H1 (cell line): ENCODE data around the gene LUC7L3.

Experiments used
- BCL11A ChIP-seq, 2 experiments: IDR thresholded peaks; one replicate each; pipeline ENCODE4 v1.6.1; 2011; ENCODE audit warnings: low read depth in 2 of 2, low read length in 2 of 2, mild to moderate bottlenecking in 2 of 2
- CEBPB ChIP-seq: IDR thresholded peaks from 2 replicates; pipeline ENCODE4 v1.6.1; 2012; ENCODE audit warnings: low read depth, low read length
- EZH2 ChIP-seq: fragments of 200-600 bp; sonication (generic); IDR thresholded peaks from 2 replicates; pipeline ENCODE4 v1.7.1; 2012; ENCODE audit warnings: low read depth, mild to moderate bottlenecking, moderate library complexity, low read length, inconsistent platforms; ENCODE audit not compliant: severe bottlenecking
- JUN ChIP-seq: IDR thresholded peaks from 2 replicates; pipeline ENCODE4 v1.6.1; 2011; ENCODE audit warnings: low read depth, mild to moderate bottlenecking, improper control_type of control experiment, low read length
- POLR2A ChIP-seq, 2 experiments: IDR thresholded peaks; 1 replicate in 1 of 2; 2 replicates in 1 of 2; pipeline ENCODE4 v1.6.1; 2011; ENCODE audit warnings: low read depth in 2 of 2, low read length in 2 of 2, mild to moderate bottlenecking in 2 of 2; ENCODE audit errors: control extremely low read depth in 1 of 2
- RFX5 ChIP-seq: IDR thresholded peaks from 2 replicates; pipeline ENCODE4 v1.6.1; 2011; ENCODE audit warnings: low read depth, low read length, improper control_type of control experiment, borderline replicate concordance
- SIN3A ChIP-seq, 2 experiments: IDR thresholded peaks in 1 of 2; conservative IDR thresholded peaks in 1 of 2; 2 replicates each; pipeline ENCODE4 v1.6.1; 2011 to 2012; ENCODE audit warnings: low read length in 2 of 2, improper control_type of control experiment in 1 of 2, low read depth in 1 of 2, mild to moderate bottlenecking in 1 of 2
- SRF ChIP-seq: IDR thresholded peaks from 2 replicates; pipeline ENCODE4 v1.6.1; 2011; ENCODE audit warnings: mild to moderate bottlenecking, low read depth, low read length, moderate library complexity
- TF ChIP-seq, protein P1 (sequence below), 3 experiments: IDR thresholded peaks; 1 replicate in 2 of 3; 2 replicates in 1 of 3; pipeline versions ENCODE4 v1.5.1 to v1.6.1; 2011; ENCODE audit warnings: low read length in 3 of 3, mild to moderate bottlenecking in 3 of 3, inconsistent platforms in 2 of 3, low read depth in 1 of 3, moderate library complexity in 1 of 3; ENCODE audit not compliant: insufficient read depth in 1 of 3; ENCODE audit errors: control extremely low read depth in 1 of 3

DNA sequence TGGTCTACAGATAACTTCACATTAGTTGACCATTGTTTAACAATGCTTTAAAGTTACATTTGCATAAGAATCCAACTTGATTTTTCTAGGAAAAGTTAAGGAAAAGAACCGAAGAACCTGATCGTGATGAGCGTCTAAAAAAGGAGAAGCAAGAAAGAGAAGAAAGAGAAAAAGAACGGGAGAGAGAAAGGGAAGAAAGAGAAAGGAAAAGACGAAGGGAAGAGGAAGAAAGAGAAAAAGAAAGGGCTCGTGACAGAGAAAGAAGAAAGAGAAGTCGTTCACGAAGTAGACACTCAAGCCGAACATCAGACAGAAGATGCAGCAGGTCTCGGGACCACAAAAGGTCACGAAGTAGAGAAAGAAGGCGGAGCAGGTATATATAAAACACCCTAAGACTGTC lies 26.2 kb downstream of the LUC7L3 start:
- TF ChIP-seq, protein P1, sequence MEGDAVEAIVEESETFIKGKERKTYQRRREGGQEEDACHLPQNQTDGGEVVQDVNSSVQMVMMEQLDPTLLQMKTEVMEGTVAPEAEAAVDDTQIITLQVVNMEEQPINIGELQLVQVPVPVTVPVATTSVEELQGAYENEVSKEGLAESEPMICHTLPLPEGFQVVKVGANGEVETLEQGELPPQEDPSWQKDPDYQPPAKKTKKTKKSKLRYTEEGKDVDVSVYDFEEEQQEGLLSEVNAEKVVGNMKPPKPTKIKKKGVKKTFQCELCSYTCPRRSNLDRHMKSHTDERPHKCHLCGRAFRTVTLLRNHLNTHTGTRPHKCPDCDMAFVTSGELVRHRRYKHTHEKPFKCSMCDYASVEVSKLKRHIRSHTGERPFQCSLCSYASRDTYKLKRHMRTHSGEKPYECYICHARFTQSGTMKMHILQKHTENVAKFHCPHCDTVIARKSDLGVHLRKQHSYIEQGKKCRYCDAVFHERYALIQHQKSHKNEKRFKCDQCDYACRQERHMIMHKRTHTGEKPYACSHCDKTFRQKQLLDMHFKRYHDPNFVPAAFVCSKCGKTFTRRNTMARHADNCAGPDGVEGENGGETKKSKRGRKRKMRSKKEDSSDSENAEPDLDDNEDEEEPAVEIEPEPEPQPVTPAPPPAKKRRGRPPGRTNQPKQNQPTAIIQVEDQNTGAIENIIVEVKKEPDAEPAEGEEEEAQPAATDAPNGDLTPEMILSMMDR (IDR thresholded peaks at IDR 0.05; ENCODE audit: control extremely low read depth in 1 of 3, insufficient read depth in 1 of 3, low read depth in 1 of 3, low read length in 3 of 3): no peak
- no peak for TF ChIP-seq SIN3A (conservative IDR thresholded peaks at IDR 0.05 in 1 of 2, IDR thresholded peaks at IDR 0.05 in 1 of 2; ENCODE audit: low read depth in 1 of 2, low read length in 2 of 2)
- TF ChIP-seq RFX5: no peak
- TF ChIP-seq JUN: no peak
- TF ChIP-seq POLR2A (IDR thresholded peaks at IDR 0.05; ENCODE audit: control extremely low read depth in 1 of 2, low read depth in 2 of 2, low read length in 2 of 2): no peak
- TF ChIP-seq EZH2: no peak
- no peak for TF ChIP-seq BCL11A (IDR thresholded peaks at IDR 0.05; ENCODE audit: low read depth in 2 of 2, low read length in 2 of 2)
- TF ChIP-seq CEBPB: no peak
- no peak for TF ChIP-seq SRF
